HFFc6 (cell line): Measurements from ENCODE around the gene SH2D4B. TPM values are rescaled to one million over a fixed set of nuclear protein-coding genes. Genes with fewer than 3 reads are reported as not detected.

Experiments used
- DNase-seq: peaks from one replicate; pipeline ENCODE4 v3.0.0-alpha.2; 2018
- H3K27ac Mint-ChIP-seq: 2 replicates; pipeline ENCODE4 v1.8.0; 2020; ENCODE audit warnings: mild to moderate bottlenecking, mixed read lengths
- H3K27me3 Mint-ChIP-seq: 2 replicates; pipeline ENCODE4 v1.8.0; 2021; ENCODE audit warnings: mild to moderate bottlenecking, moderate library complexity, mixed read lengths; ENCODE audit not compliant: insufficient read depth
- H3K36me3 Mint-ChIP-seq: 2 replicates; pipeline ENCODE4 v1.8.0; 2021; ENCODE audit warnings: low read depth, mixed read lengths
- H3K4me1 Mint-ChIP-seq: 2 replicates; pipeline ENCODE4 v1.8.0; 2020; ENCODE audit warnings: low read depth, mixed read lengths
- H3K4me3 Mint-ChIP-seq: 2 replicates; pipeline ENCODE4 v1.8.0; 2020; ENCODE audit warnings: mild to moderate bottlenecking, moderate library complexity, mixed read lengths
- H3K9me3 Mint-ChIP-seq: 2 replicates; pipeline ENCODE4 v1.8.0; 2020; ENCODE audit warnings: mild to moderate bottlenecking, mixed read lengths
- CTCF ChIP-seq: fragments of 200-600 bp; sonication (generic); IDR thresholded peaks from 2 replicates; pipeline ENCODE4 v1.5.0; 2021; ENCODE audit warnings: antibody characterized with exemption, mild to moderate bottlenecking
- total RNA-seq, 6 experiments: library from RNA; stranded (reverse); fragmentation: NEBNext Ultra II Directional; extraction: Animal tissue kit (Norgen Biotek cat#: 25700); gene quantifications; 2 replicates in 1 of 6; 3 replicates in 5 of 6; pipeline ENCODE4 v1.2.3, GENCODE V29; 2021

SH2D4B gene
- total RNA-seq, 6 experiments from 2014 or later, result not detected

- no peak overlapping the region for H3K27ac Mint-ChIP-seq
- no peak for DNase-seq
These were observed 6.7 kb downstream of the SH2D4B start for GRCh38 chr10:80544316-80544953.

DNA sequence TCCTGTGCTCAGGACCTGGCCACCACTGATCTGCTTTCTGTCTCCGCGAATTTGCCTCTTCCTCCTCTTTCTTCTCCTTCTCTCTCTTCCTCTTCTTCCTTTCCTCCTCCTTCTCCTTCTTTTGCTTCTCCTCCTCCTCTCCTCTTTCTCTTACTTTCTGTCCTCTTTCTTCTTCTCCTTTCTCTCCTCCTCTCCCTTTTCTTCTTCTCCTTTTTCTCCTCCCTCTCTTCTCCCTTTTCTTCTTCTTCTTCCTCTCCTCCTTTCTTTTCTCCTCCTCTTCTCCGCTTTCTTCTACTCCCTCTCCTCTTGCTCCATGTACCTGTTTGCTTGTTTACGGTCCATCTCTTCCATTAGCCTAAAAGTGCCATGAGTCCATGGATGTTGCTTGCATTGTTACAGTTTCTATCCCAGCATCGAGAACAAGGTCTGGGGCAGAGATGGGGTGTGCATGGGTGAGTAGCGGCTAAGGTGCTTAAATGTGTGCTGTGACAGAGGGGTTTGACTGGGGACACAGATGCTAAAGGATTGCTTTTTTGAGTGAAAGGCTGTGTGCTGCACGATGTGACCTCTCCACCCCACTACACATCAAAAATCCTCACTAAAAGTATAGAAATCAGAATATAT, 7.7 kb downstream of the SH2D4B start:
- Mint-ChIP-seq H3K27ac (no peak overlapping the region), H3K4me1 (peaks cover 18% of the 10 kb centered on the region), H3K9me3 (no peaks in the 10 kb centered on the region), H3K27me3 (peaks cover 27% of the 10 kb centered on the region), H3K4me3 (no peak overlapping the region), H3K36me3 (no peaks in the 10 kb centered on the region)
- no peak for TF ChIP-seq CTCF
- DNase-seq, result no peak

More at GRCh38 chr10:80544316-80544953, 6.7 kb downstream of the SH2D4B start:
- Mint-ChIP-seq H3K4me3 (no peak overlapping the region), H3K27me3 (peaks cover 23% of the 10 kb centered on the region), H3K4me1 (peaks cover 18% of the 10 kb centered on the region), H3K9me3 (no peaks in the 10 kb centered on the region), H3K36me3 (no peaks in the 10 kb centered on the region)
- no peak for TF ChIP-seq CTCF

DNA sequence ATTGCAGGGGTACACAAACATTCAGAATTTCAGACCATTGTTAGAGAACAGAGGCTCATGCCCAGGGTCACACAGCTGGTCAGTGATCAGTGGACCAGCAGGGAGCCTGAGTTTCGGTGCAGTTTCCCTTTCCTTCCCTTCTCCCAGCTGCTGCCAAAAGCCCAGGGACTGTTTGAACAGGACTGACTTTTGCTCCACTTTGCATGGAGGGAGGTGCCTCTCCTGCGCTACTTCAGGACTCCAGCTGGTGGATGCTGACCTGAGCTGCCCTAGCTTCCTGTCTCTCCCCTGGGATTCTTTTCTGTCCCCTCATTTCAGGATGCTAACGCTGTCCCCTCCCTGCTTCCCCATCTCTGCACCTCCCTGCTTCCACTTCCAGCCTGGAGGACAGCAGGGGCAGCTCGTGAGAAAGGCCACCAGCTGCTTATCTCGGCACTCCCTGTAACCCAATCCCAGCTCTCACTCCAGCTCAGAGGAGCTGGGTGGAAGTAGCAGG, 14.5 kb downstream of the SH2D4B start:
- no peak for TF ChIP-seq CTCF
- H3K9me3 Mint-ChIP-seq, result no peaks in the 10 kb centered on the region
- H3K4me3 Mint-ChIP-seq, result no peak overlapping the region
- no peaks in the 10 kb centered on the region for H3K36me3 Mint-ChIP-seq
- DNase-seq, result no peak
- H3K27ac Mint-ChIP-seq, result no peak overlapping the region
- H3K4me1 Mint-ChIP-seq, result no peaks in the 10 kb centered on the region
- H3K27me3 Mint-ChIP-seq, result peaks cover 22% of the 10 kb centered on the region

- Mint-ChIP-seq H3K4me3 (no peak overlapping the region), H3K27me3 (peaks cover 24% of the 10 kb centered on the region), H3K36me3 (no peaks in the 10 kb centered on the region), H3K4me1 (no peaks in the 10 kb centered on the region), H3K27ac (no peak overlapping the region), H3K9me3 (no peaks in the 10 kb centered on the region)
- DNase-seq, result no peak
- no peak for TF ChIP-seq CTCF
These were observed 15.7 kb downstream of the SH2D4B start for GRCh38 chr10:80553436-80553835.

GRCh38 chr10:80554050-80554449, 16.3 kb downstream of the SH2D4B start:
- TF ChIP-seq CTCF, result no peak
- no peak for DNase-seq
- Mint-ChIP-seq H3K4me1 (no peaks in the 10 kb centered on the region), H3K36me3 (no peaks in the 10 kb centered on the region), H3K27me3 (peaks cover 22% of the 10 kb centered on the region), H3K27ac (no peak overlapping the region), H3K9me3 (no peaks in the 10 kb centered on the region), H3K4me3 (no peak overlapping the region)
